NCI-H2029 (cell line): Measurements from ENCODE around the gene ZAR1.

ENCODE experiments used
- DNase-seq: peaks from one replicate; lab custom pipeline; 2025; lab: John Stamatoyannopoulos, UW

The ZAR1 gene

GRCh38 chr4:48490680-48491513 is 845 bp downstream of the ZAR1 start:
- no peak for DNase-seq

- DNase-seq, result no peak
Measured at GRCh38 chr4:48491514-48492176, 1.6 kb downstream of the ZAR1 start.

- no peak for DNase-seq
Measured at GRCh38 chr4:48493452-48494100, 3.5 kb downstream of the ZAR1 start.

- DNase-seq, result no peak
Measured at GRCh38 chr4:48495941-48496340, 5.9 kb downstream of the ZAR1 start.

- DNase-seq, result no peak
Measured at GRCh38 chr4:48498895-48499294, 8.8 kb downstream of the ZAR1 start.

- DNase-seq, result no peak
Measured at GRCh38 chr4:48499551-48500066, 9.6 kb downstream of the ZAR1 start.

- no peak for DNase-seq
Measured at GRCh38 chr4:48503233-48504025, 13.4 kb downstream of the ZAR1 start.

- DNase-seq, result no peak
Measured at GRCh38 chr4:48504026-48504330, 13.9 kb downstream of the ZAR1 start.

GRCh38 chr4:48504352-48504751 is 14.3 kb downstream of the ZAR1 start:
- DNase-seq, result no peak

- no peak for DNase-seq
Measured at GRCh38 chr4:48506716-48507115, 16.7 kb downstream of the ZAR1 start.

GRCh38 chr4:48509543-48509942 is 19.5 kb downstream of the ZAR1 start:
- DNase-seq, result no peak

- DNase-seq, result no peak
Measured at GRCh38 chr4:48518143-48518542, 28.1 kb downstream of the ZAR1 start.

GRCh38 chr4:48526406-48526805 is 36.4 kb downstream of the ZAR1 start:
- DNase-seq, result no peak

GRCh38 chr4:48538358-48538757 is 48.3 kb downstream of the ZAR1 start:
- no peak for DNase-seq

- no peak for DNase-seq
Measured at GRCh38 chr4:48539597-48539996, 49.5 kb downstream of the ZAR1 start.

- no peak for DNase-seq
Measured at GRCh38 chr4:48542888-48543287, 52.8 kb downstream of the ZAR1 start.

- DNase-seq, result no peak
Measured at GRCh38 chr4:48543796-48544195, 53.7 kb downstream of the ZAR1 start.
